DND-41 (cell line): Measurements from ENCODE around the gene SMC1B.
A peak's percentile ranks its signal among the peaks of the same experiment; 100 is the strongest.

ENCODE experiments used
- ATAC-seq: fragments of 200-7000 bp; cut with Tn5 transposase; 3 replicates; pipeline ENCODE4 v1.9.1; 2021; ENCODE audit warnings: low read depth; ENCODE audit not compliant: insufficient read depth
- DNase-seq: peaks from one replicate; pipeline ENCODE4 v3.0.0-alpha.2; 2020
- H2AFZ ChIP-seq: 2 replicates; pipeline ENCODE4 v1.6.0; 2012; ENCODE audit warnings: low read depth, low read length
- H3K27ac ChIP-seq: 2 replicates; pipeline ENCODE4 v1.5.1; 2012; ENCODE audit warnings: low read length, inconsistent platforms
- H3K27me3 ChIP-seq: fragments of 200-600 bp; sonication (generic); 2 replicates; pipeline ENCODE4 v1.6.0; 2012; ENCODE audit warnings: low read length, mild to moderate bottlenecking, inconsistent platforms; ENCODE audit not compliant: insufficient read depth, poor library complexity
- H3K36me3 ChIP-seq: 2 replicates; pipeline ENCODE4 v1.5.1; 2012; ENCODE audit warnings: low read length, inconsistent platforms; ENCODE audit not compliant: insufficient read depth
- H3K4me1 ChIP-seq: 2 replicates; pipeline ENCODE4 v1.5.1; 2012; ENCODE audit warnings: mild to moderate bottlenecking, low read length; ENCODE audit not compliant: insufficient read depth
- H3K4me2 ChIP-seq: 2 replicates; pipeline ENCODE4 v1.6.0; 2012; ENCODE audit warnings: mild to moderate bottlenecking, moderate library complexity, low read length, inconsistent platforms; ENCODE audit not compliant: insufficient read depth
- H3K4me3 ChIP-seq, 2 experiments: fragments of 200-600 bp in 1 of 2; shearing (Covaris generic) in 1 of 2; 2 replicates each; pipeline ENCODE4 v1.5.1; 2012 to 2016; ENCODE audit warnings: inconsistent platforms in 2 of 2, low read length in 2 of 2, mild to moderate bottlenecking in 2 of 2, low read depth in 1 of 2, moderate library complexity in 1 of 2
- H3K79me2 ChIP-seq: 2 replicates; pipeline ENCODE4 v1.6.0; 2012; ENCODE audit warnings: low read length, inconsistent platforms; ENCODE audit not compliant: insufficient read depth
- H3K9ac ChIP-seq: 2 replicates; pipeline ENCODE4 v1.6.0; 2012; ENCODE audit warnings: low read depth, mild to moderate bottlenecking, inconsistent platforms, low read length, moderate library complexity
- H3K9me3 ChIP-seq: 2 replicates; pipeline ENCODE4 v1.5.1; 2012; ENCODE audit warnings: low read length, moderate library complexity, mild to moderate bottlenecking, inconsistent platforms; ENCODE audit not compliant: insufficient read depth, severe bottlenecking
- H4K20me1 ChIP-seq: 2 replicates; pipeline ENCODE4 v1.6.0; 2012; ENCODE audit warnings: low read length; ENCODE audit not compliant: insufficient read depth
- CTCF ChIP-seq: IDR thresholded peaks from 2 replicates; pipeline ENCODE4 v1.5.1; 2012; ENCODE audit warnings: borderline replicate concordance, low read length, moderate library complexity, mild to moderate bottlenecking; ENCODE audit not compliant: poor library complexity, severe bottlenecking; ENCODE audit errors: extremely low read depth
- EZH2 ChIP-seq: IDR thresholded peaks from 3 replicates; pipeline ENCODE4 v1.6.1; 2012; ENCODE audit warnings: borderline replicate concordance, low read depth, mild to moderate bottlenecking, moderate library complexity, low read length, inconsistent platforms; ENCODE audit not compliant: severe bottlenecking

Gene SMC1B

DNA sequence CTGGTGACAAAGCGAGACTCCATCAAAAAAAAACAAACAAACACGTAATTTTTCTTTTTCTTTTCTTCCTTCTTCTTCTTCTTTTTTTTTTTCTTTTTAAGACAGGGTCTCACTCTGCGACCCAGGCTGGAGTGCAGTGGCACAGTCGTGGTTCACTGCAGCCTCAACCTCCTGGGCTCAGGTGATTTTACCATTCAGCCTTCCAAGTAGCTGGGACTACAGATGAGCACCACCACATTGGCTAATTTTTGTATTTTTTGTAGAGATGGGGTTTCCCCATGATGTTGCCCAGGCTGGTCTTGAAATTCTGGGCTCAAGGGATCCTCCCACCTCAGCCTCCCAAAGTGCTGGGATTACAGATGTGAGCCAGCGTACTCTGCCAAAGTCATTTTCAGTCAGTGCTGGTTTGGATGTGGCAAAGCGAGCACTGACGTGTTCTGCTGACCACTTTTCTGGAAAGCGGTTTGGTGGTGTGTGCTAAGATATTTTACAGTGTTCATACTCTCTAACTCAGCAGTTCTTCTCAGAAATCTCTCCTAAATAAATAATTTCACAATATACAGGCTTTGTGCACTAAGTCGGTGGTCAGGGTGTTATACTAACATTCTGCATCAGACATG lies 92.9 kb downstream of the SMC1B start:
- Histone ChIP-seq H3K9ac (no peak overlapping the region), H2AFZ (no peak overlapping the region), H3K27me3 (no peaks in the 10 kb centered on the region), H3K4me2 (no peak overlapping the region), H4K20me1 (peaks cover 30% of the 10 kb centered on the region), H3K27ac (no peak overlapping the region), H3K4me1 (peaks cover 24% of the 10 kb centered on the region), H3K36me3 (peaks cover 31% of the 10 kb centered on the region), H3K9me3 (no peaks in the 10 kb centered on the region), H3K79me2 (peaks cover 49% of the 10 kb centered on the region), H3K4me3 (no peak overlapping the region)
- DNase-seq (no peak), ATAC-seq (no peak)
- no peak for TF ChIP-seq CTCF
- no peak for TF ChIP-seq EZH2

GRCh38 chr22:45319324-45319685 lies 94.1 kb downstream of the SMC1B start:
- peaks cover 24% of the 10 kb centered on the region for H3K4me1 ChIP-seq
- H3K4me3 ChIP-seq: no peak overlapping the region
- H3K4me2 ChIP-seq: no peak overlapping the region; the same call in 1 of the 2 replicates
- ATAC-seq: no peak
- H4K20me1 ChIP-seq: peaks cover 33% of the 10 kb centered on the region
- H3K9me3 ChIP-seq: no peaks in the 10 kb centered on the region
- peak overlapping the region; percentile 62 for H3K27ac ChIP-seq
- peaks cover 20% of the 10 kb centered on the region for H3K36me3 ChIP-seq
- H3K27me3 ChIP-seq: no peaks in the 10 kb centered on the region
- H2AFZ ChIP-seq: no peak overlapping the region
- no peak for DNase-seq
- no peak for TF ChIP-seq EZH2
- no peak for TF ChIP-seq CTCF
- H3K79me2 ChIP-seq: peaks cover 61% of the 10 kb centered on the region
- H3K9ac ChIP-seq: peak overlapping the region; percentile 32; the same call in 1 of the 2 replicates

DNA sequence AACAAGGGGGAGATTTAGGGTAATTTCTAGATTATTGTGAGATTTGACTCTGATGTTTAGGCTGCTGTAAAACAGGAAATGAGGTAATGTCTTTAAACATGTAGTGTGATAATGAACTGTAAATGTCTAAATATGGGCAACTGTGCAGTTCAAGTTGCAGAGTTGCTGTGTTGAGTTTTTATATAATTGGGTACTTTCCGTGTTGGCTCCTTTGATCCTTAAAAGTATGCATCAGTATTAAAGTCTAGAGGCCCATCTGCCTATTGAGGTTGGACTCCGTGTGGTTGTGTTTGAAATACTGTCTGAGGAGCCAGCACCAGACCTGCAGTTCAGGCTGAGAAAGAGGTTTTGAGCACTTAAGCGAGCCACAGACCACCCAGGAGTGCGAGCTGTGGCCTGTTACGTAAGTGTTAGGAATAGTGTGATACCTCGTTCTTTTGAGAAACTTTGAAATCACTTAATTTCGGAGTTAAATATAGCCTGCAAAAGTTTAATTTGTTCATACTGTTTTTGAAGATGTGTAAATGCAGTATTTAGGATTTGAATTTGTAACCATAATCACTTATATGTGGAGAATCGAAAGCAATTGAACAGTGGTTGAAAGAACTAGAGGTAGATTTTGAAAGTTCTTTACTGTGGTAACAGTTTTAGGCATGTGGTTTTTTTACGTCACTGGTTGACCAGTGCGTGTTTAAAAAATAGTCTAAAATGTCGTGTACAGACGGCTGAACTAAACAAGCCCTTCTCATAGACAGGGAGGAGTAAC lies 94.7 kb downstream of the SMC1B start:
- Histone ChIP-seq H3K9me3 (no peaks in the 10 kb centered on the region), H3K4me2 (peak overlapping the region; percentile 56), H3K79me2 (peaks cover 66% of the 10 kb centered on the region), H3K27me3 (no peaks in the 10 kb centered on the region), H3K36me3 (peaks cover 15% of the 10 kb centered on the region), H2AFZ (peak overlapping the region; percentile 50), H3K27ac (peak overlapping the region; percentile 62), H4K20me1 (peaks cover 38% of the 10 kb centered on the region), H3K9ac (peak overlapping the region; percentile 32), H3K4me3 (peak overlapping the region in 1 of 2 experiments; percentile 39; a peak in 2 of 4 replicates), H3K4me1 (peaks cover 24% of the 10 kb centered on the region)
- DNase-seq (peak; percentile 24), ATAC-seq (peak; percentile 64)
- TF ChIP-seq EZH2 (no peak), CTCF (no peak)
